ENCODE data around the gene SORT1.
"Not testable (repeated sequence)": the region's sequence is repeated elsewhere in the genome, so short reads cannot be mapped to it uniquely, and the experiment has no call there.

The SORT1 gene

DNA sequence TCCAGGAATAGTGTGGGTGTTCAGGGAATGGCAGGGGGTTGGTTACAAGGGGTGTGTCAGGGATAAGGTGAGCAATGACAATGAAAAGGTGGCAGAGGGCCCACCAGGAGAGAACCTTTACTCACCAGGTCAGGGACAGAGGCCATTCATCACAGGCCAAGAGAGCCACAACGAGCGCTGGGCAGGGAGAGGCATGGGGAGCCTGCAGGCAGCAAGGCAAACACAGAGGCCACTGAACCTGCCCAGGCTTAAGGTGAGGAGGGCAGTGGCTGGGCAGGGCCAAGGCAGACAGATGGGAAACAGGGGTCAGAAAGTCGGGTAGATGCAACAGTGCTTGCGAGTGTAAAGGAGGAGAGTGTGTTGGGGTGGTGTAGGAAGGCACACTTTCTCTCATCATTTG lies 62.6 kb downstream of the SORT1 start:
- DNase-seq = no peak

GRCh38 chr1:109331113-109331512 lies 66.6 kb downstream of the SORT1 start:
- DNase-seq = no peak

DNA sequence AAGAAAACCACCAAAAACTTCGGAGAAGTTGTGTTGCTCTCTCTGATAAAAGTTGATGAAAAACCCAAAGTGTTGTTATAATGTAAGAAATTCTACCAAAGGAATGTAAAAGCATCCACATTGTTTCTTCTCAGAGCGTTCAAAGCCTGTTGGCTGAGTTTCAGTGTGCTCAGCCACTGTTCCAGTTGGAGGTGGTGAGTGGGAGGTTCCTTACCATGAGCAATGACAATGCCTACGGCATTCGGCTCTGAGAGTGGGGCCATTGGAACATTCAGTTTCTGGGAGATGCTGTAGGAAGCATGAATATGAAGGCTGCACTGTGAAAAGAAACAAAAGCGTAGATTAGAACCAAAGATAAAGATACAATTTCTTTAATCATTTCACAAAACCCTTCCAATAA lies 70.4 kb downstream of the SORT1 start:
- DNase-seq = no peak

DNA sequence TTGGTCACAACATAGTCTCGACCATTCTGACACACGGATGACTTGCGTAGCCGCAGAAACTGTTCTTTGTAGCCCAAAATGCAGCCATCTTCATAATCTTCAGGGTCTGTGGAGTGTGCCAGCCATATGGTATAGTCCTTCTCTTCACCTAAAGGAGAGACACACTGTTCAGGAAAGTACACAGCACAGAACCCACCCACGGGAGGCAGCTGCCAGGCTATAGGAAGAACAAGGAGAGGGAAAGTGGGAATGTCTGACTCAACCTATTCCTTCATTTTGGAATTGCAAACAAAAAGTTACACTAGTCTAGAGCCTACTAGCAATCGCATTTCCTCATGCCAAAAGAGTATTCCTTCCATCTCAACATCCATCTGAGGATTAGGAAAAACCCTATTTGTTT lies 74.7 kb downstream of the SORT1 start:
- DNase-seq = no peak

GRCh38 chr1:109319114-109319513 lies 78.6 kb downstream of the SORT1 start:
- no peak for DNase-seq

GRCh38 chr1:109316506-109316905 lies 81.2 kb downstream of the SORT1 start:
- no peak for DNase-seq

- no peak for DNase-seq
These were observed 82.4 kb downstream of the SORT1 start for GRCh38 chr1:109315288-109315687.

- no peak for DNase-seq
These were observed 82.9 kb downstream of the SORT1 start for GRCh38 chr1:109314795-109315194.

DNA sequence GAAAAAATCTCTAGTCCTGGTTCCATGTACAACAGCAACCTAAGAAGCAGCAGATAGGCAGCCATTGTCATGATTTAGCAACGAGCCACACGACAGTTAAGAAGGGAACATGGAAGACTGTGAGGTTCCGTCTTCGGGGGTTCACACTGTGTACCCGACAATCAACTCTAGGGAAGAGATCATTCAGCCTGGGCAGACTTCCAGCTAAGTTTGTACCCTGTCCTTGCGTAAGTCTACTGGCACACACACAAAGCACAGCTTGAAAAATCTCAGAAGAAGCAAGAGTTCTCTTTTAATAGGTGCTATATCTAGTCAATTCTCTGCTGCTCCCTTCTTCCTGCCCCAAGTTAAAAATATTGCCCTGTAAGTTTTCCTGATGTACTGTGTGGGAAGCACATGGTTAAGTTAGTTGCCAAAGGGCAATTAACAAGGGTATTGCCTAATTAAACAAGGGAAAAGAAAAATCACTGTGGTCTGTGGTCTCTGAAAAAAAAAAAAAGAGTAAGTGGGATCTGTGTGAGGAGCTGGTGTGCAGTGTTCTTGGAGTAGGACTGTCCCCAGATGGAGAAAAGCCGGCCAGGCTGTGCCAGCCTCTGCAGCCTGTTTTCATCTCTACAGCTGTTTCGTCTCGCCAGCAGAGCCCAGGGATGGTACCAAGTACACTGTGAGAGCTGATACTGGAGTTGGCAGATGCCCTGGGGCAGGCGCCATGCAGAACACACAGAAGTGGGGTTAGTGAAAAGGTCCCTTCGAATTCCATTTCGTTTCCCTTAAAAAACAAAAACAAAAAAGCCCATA lies 84.5 kb downstream of the SORT1 start:
- no peak for DNase-seq

- DNase-seq = no peak
These were observed 85.5 kb downstream of the SORT1 start for GRCh38 chr1:109312246-109312645.

DNA sequence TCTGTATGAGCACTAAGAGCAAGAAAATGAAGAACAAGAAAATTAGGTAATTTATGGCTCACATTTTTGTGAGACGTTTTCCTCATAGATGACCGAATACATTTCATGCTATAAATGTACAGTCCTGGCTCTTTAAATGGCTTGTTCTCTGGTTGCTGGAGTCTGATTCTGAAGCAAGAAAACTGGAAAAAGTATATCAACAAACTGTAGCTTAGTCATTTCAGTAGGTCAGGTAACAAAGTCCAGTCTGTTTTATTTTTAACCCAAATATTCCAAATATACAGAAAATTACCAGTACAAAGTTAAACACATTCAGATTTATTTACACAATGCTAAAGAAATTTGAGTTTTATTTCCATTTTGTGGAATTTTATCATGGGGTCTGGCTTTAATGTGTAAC lies 88.4 kb downstream of the SORT1 start:
- no peak for DNase-seq

DNA sequence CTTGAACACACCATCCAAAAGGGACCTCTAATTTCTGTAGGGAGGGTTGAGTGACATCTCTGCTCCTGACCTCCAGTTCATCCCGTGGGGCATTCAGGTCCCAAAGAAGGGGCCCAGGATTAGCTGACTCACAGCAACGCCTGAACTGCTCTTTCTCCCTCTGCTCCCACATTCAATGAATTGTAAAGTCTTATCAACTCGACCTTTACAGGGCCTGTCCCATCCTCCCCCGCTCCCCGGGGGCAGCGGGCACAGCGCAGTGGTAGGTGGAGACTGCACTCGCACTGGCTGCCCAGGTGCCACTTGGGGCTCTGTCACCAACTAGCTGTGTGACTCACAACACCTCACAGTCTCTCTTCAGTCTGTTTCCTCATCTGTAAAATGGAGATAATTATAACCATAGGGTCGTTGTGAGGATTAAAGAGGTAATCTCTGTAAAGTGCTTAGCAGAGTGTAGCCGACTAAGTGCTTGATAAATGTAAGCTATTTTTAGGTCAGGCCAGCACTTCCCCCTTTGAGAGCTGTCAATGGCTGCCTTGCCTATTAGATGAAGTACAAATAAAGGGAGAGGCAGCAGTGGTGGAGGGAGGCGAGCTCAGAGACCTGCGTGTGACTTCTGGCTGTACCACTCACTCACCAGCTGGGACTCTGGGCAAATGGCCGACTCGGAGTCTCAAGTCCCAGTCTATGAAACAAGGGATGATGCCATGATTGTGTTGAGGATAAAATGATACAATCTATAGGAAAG lies 90.3 kb downstream of the SORT1 start:
- no peak for DNase-seq

GRCh38 chr1:109306832-109307273 lies 90.9 kb downstream of the SORT1 start, which contains the start of gene MYBPHL:
MYBPHL (minus strand) TSS chr1:109307011; CDS start chr1:109306991, 20 bp downstream.
- DNase-seq = no peak

GRCh38 chr1:109305991-109306390 lies 91.7 kb downstream of the SORT1 start:
- not testable (repeated sequence) for DNase-seq

- no peak for DNase-seq
These were observed 93.3 kb downstream of the SORT1 start for GRCh38 chr1:109304226-109304920.

- DNase-seq = no peak
These were observed 95.8 kb downstream of the SORT1 start for GRCh38 chr1:109301874-109302273.

GRCh38 chr1:109300650-109301151 lies 97.0 kb downstream of the SORT1 start:
- DNase-seq = no peak

DNA sequence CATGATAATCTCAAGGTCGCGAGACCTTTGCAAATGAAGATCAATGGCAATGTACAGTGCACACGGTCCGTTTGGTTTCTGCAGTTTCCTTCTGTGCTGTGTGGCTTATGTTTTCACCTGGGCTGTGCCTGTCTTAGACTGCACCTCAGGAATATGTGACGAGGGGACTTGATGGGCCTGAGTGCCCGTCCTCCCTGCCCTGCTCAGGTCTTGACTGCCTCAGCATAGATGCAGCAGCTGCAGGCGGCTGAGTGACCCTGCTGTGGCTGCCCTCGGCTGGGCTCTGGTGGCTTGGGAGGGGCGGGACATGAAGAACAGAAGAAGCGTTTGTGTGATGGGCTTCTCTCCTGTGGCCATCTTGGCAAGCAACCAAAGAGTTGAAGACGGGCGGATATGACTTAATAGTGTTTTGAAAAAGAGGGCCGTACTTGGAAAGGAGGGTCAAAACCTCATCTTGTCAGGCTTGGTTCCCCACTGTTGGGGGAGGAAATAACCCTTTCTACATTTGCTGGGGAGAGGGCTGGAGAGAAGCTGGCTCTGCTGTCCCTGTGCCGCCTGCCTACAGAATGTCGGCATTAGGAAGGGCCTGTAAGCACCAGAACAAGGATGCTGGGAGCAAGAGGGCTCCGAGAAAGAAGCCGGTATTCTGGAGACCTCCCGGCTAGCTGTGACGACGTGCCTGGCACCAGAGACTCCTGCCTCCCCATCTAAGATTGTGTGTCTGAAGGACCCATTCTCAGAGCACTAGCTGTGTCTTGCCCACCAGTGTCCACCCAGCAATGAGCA lies 98.0 kb downstream of the SORT1 start:
- DNase-seq = no peak

- no peak for DNase-seq
These were observed 98.8 kb downstream of the SORT1 start for GRCh38 chr1:109298666-109299557.

DNA sequence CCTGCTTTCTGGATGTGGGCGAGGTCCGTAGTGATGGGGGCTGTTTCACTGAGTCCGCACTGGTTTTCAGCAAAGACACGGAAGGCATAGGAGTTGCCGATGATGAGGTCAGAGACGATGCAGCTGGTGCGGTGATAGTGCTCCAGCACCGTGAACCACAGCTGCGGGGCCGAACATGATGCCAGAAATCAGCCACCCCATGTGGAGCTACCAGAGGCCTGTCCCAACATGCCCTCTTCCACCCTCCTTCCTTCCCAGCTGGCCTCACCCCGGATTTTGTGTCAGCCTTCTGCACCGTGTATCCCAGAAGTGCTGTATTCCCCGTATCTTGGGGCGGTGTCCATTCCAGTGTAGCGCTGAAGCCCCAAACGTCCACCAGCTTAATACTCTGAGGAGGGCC lies 100.9 kb downstream of the SORT1 start:
- no peak for DNase-seq

- DNase-seq = no peak
These were observed 101.9 kb downstream of the SORT1 start for GRCh38 chr1:109295712-109296415.
